Keratinocyte (primary cell): Measurements from ENCODE around the gene SLC1A4. TPM values are rescaled to one million over a fixed set of nuclear protein-coding genes. Genes with fewer than 3 reads are reported as not detected.

ENCODE experiments used
- DNase-seq: peaks from one replicate; pipeline ENCODE4 v3.0.0-alpha.2; 2011; ENCODE audit warnings: low read depth, missing footprints, low spot score
- FAIRE-seq: peaks from 2 replicates; lab custom pipeline; 2011; peaks lifted over from hg19 to GRCh38; lab: Jason Lieb, UNC
- H2AFZ ChIP-seq: 2 replicates; pipeline ENCODE4 v1.6.0; 2012; ENCODE audit warnings: low read length, control low read depth, inconsistent platforms; ENCODE audit not compliant: control insufficient read depth
- H3K27ac ChIP-seq: 2 replicates; pipeline ENCODE4 v1.5.1; 2011; ENCODE audit warnings: low read length; ENCODE audit not compliant: control insufficient read depth, insufficient read depth
- H3K27me3 ChIP-seq: 3 replicates; pipeline ENCODE4 v1.6.0; 2011; ENCODE audit warnings: low read length; ENCODE audit not compliant: control insufficient read depth, insufficient read depth; ENCODE audit errors: extremely low read depth
- H3K36me3 ChIP-seq, 2 experiments: 2 replicates in 1 of 2; 3 replicates in 1 of 2; pipeline ENCODE4 v1.5.1; 2011; ENCODE audit warnings: low read length in 2 of 2, mild to moderate bottlenecking in 1 of 2; ENCODE audit not compliant: control insufficient read depth in 2 of 2, insufficient read depth in 2 of 2; ENCODE audit errors: extremely low read depth in 1 of 2
- H3K4me1 ChIP-seq: 3 replicates; pipeline ENCODE4 v1.5.1; 2011; ENCODE audit warnings: low read length; ENCODE audit not compliant: control insufficient read depth, insufficient read depth; ENCODE audit errors: extremely low read depth
- H3K4me2 ChIP-seq: 3 replicates; pipeline ENCODE4 v1.6.0; 2011; ENCODE audit warnings: low read depth, low read length; ENCODE audit not compliant: control insufficient read depth, insufficient read depth; ENCODE audit errors: extremely low read depth
- H3K4me3 ChIP-seq, 3 experiments: fragments of 200-600 bp in 1 of 3; sonication (generic) in 1 of 3; 2 replicates in 2 of 3; 3 replicates in 1 of 3; pipeline ENCODE4 v1.5.1; 2011 to 2016; ENCODE audit warnings: low read length in 3 of 3, mild to moderate bottlenecking in 3 of 3, control low read depth in 2 of 3, inconsistent platforms in 1 of 3, low read depth in 1 of 3, mixed read lengths in 1 of 3, mixed run types in 1 of 3, moderate library complexity in 1 of 3; ENCODE audit not compliant: control insufficient read depth in 2 of 3, insufficient read depth in 2 of 3; ENCODE audit errors: extremely low read depth in 1 of 3
- H3K79me2 ChIP-seq: 2 replicates; pipeline ENCODE4 v1.6.0; 2012; ENCODE audit warnings: low read length; ENCODE audit not compliant: control insufficient read depth, insufficient read depth
- H3K9ac ChIP-seq: 3 replicates; pipeline ENCODE4 v1.6.0; 2011; ENCODE audit warnings: low read length; ENCODE audit not compliant: control insufficient read depth, insufficient read depth; ENCODE audit errors: extremely low read depth
- H3K9me1 ChIP-seq: 3 replicates; pipeline ENCODE4 v1.6.0; 2011; ENCODE audit warnings: low read length; ENCODE audit not compliant: control insufficient read depth, insufficient read depth; ENCODE audit errors: extremely low read depth
- H3K9me3 ChIP-seq: 2 replicates; pipeline ENCODE4 v1.5.1; 2012; ENCODE audit warnings: low read depth, low read length; ENCODE audit not compliant: control insufficient read depth
- H4K20me1 ChIP-seq: 3 replicates; pipeline ENCODE4 v1.6.0; 2011; ENCODE audit warnings: low read length; ENCODE audit not compliant: control insufficient read depth, insufficient read depth; ENCODE audit errors: extremely low read depth
- CTCF ChIP-seq, 3 experiments: IDR thresholded peaks in 1 of 3; conservative IDR thresholded peaks in 1 of 3; optimal IDR thresholded peaks in 1 of 3; 2 replicates in 2 of 3; 3 replicates in 1 of 3; pipeline versions ENCODE3 to v1.5.1; 2011; ENCODE audit warnings: low read length in 3 of 3, mild to moderate bottlenecking in 3 of 3, moderate library complexity in 2 of 3, control low read depth in 1 of 3, inconsistent platforms in 1 of 3; ENCODE audit not compliant: insufficient read depth in 2 of 3; ENCODE audit errors: extremely low read depth in 1 of 3
- EZH2 ChIP-seq: IDR thresholded peaks from one replicate; pipeline ENCODE4 v1.6.1; 2012; ENCODE audit warnings: inconsistent platforms, mild to moderate bottlenecking, low read length, moderate library complexity
- dilution Hi-C: fragments of 300-500 bp; cut with MboI; formaldehyde crosslinking; loops from one replicate; pipeline ENCODE4 v1.7.0; 2020; ENCODE audit warnings: low sequenced_read_pairs; ENCODE audit not compliant: extremely low pct_ligation_motif_present
- polyA plus RNA-seq, 5 experiments: library from polyadenylated mRNA; depleted of rRNA in 3 of 5; stranded (reverse) in 3 of 5; stranded (forward) in 1 of 5; unstranded in 1 of 5; fragments of >200 nt; gene quantifications; 1 replicate in 1 of 5; 2 replicates in 3 of 5; 3 replicates in 1 of 5; pipeline versions ENCODE4 v1.2.1 to v1.2.3, GENCODE V29; 2011 to 2012; ENCODE audit warnings: missing spikeins in 2 of 5, low read depth in 1 of 5, low replicate concordance in 1 of 5

The SLC1A4 gene
- polyA plus RNA-seq, 1 donor (not counting 4 experiments of a cell fraction or from before 2014, with no cell fraction given): 8.2 TPM

GRCh38 chr2:65015731-65016130, 26.5 kb downstream of the SLC1A4 start:
- Histone ChIP-seq H3K9me1 (no peaks in the 10 kb centered on the region), H3K27me3 (no peaks in the 10 kb centered on the region), H3K36me3 (peaks cover 5 to 17% of the 10 kb centered on the region in 2 experiments), H3K4me3 (no peak overlapping the region), H2AFZ (no peak overlapping the region), H3K9me3 (no peaks in the 10 kb centered on the region), H3K4me1 (peaks cover 1% of the 10 kb centered on the region), H3K79me2 (no peaks in the 10 kb centered on the region), H3K9ac (no peak overlapping the region), H3K4me2 (no peak overlapping the region), H4K20me1 (no peaks in the 10 kb centered on the region), H3K27ac (no peak overlapping the region)
- dilution Hi-C loops: no loop called here
- TF ChIP-seq CTCF (optimal IDR thresholded peaks at IDR 0.05 in 1 of 3, IDR thresholded peaks at IDR 0.05 in 1 of 3, conservative IDR thresholded peaks at IDR 0.05 in 1 of 3; ENCODE audit: extremely low read depth in 1 of 3, insufficient read depth in 2 of 3, low read length in 3 of 3): no peak
- no peak for TF ChIP-seq EZH2
- no peak for FAIRE-seq
- no peak for DNase-seq

GRCh38 chr2:65016789-65017188, 27.6 kb downstream of the SLC1A4 start:
- Histone ChIP-seq H4K20me1 (no peaks in the 10 kb centered on the region), H3K27ac (no peak overlapping the region), H3K4me2 (no peak overlapping the region), H3K4me3 (no peak overlapping the region), H2AFZ (no peak overlapping the region), H3K9me3 (no peaks in the 10 kb centered on the region), H3K36me3 (peaks cover 5 to 19% of the 10 kb centered on the region in 2 experiments), H3K9me1 (no peaks in the 10 kb centered on the region), H3K79me2 (no peaks in the 10 kb centered on the region), H3K27me3 (no peaks in the 10 kb centered on the region), H3K4me1 (peaks cover 4% of the 10 kb centered on the region), H3K9ac (no peak overlapping the region)
- FAIRE-seq (no peak), DNase-seq (no peak)
- TF ChIP-seq CTCF (optimal IDR thresholded peaks at IDR 0.05 in 1 of 3, IDR thresholded peaks at IDR 0.05 in 1 of 3, conservative IDR thresholded peaks at IDR 0.05 in 1 of 3; ENCODE audit: extremely low read depth in 1 of 3, insufficient read depth in 2 of 3, low read length in 3 of 3) (no peak), EZH2 (no peak)
- dilution Hi-C loops: no loop called here
